Retinal pigment epithelial cell (primary cell): ENCODE results near the gene CCDC97.
"Not testable (repeated sequence)": the region's sequence is repeated elsewhere in the genome, so short reads cannot be mapped to it uniquely, and the experiment has no call there.

Experiments used
- DNase-seq: peaks from one replicate; pipeline ENCODE4 v3.0.0-alpha.2; 2010; ENCODE audit warnings: low read depth
- H3K4me3 ChIP-seq: 2 replicates; pipeline ENCODE4 v1.5.1; 2011; ENCODE audit warnings: mild to moderate bottlenecking, low read length, control low read depth, moderate library complexity
- TF ChIP-seq, protein P1 (sequence below): conservative IDR thresholded peaks from 2 replicates; pipeline ENCODE4 v1.5.1; 2011; ENCODE audit warnings: low read depth, low read length, control low read depth, inconsistent platforms

The CCDC97 gene

DNA sequence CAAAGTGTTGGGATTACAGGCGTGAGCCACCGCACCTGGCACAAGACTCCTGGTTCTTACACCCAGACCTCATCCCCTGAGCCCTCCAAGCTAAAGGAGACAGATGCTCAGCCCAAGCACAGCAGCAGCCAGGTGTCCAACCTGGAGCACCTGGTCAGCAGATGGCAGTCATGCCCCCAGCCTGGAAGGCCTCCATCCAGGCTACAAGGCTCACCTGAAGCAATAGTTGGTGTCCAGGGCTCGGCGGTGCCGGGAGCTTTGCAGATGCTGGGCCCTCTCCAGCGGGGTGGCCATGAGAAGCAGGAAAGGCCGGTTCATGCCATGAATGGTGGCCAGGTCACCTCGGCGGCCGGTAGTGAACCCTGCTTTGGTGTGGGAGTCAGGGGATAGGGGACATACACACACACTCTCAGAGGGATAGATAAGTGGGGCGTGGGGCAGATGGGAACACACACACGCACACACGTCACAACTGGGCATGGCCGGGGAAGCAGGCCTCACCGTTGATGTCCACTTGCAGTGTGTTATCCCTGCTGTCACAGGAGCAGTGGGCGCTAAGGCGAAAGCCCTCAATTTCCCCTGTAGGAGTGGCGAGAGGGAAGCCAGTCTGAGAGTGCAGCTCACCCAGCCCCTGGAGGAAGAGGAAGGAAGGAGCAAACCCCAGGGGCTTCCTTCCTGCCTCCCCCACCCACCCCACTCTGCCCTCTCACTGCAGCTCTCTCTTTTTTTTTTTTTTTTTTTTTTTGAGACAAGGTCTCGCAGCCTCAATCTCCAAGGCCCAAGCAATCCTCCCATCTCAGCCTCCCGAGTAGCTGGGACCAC lies 31.9 kb downstream of the CCDC97 start:
- TF ChIP-seq, protein P1, sequence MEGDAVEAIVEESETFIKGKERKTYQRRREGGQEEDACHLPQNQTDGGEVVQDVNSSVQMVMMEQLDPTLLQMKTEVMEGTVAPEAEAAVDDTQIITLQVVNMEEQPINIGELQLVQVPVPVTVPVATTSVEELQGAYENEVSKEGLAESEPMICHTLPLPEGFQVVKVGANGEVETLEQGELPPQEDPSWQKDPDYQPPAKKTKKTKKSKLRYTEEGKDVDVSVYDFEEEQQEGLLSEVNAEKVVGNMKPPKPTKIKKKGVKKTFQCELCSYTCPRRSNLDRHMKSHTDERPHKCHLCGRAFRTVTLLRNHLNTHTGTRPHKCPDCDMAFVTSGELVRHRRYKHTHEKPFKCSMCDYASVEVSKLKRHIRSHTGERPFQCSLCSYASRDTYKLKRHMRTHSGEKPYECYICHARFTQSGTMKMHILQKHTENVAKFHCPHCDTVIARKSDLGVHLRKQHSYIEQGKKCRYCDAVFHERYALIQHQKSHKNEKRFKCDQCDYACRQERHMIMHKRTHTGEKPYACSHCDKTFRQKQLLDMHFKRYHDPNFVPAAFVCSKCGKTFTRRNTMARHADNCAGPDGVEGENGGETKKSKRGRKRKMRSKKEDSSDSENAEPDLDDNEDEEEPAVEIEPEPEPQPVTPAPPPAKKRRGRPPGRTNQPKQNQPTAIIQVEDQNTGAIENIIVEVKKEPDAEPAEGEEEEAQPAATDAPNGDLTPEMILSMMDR, result no peak
- no peak overlapping the region for H3K4me3 ChIP-seq
- DNase-seq, result no peak

DNA sequence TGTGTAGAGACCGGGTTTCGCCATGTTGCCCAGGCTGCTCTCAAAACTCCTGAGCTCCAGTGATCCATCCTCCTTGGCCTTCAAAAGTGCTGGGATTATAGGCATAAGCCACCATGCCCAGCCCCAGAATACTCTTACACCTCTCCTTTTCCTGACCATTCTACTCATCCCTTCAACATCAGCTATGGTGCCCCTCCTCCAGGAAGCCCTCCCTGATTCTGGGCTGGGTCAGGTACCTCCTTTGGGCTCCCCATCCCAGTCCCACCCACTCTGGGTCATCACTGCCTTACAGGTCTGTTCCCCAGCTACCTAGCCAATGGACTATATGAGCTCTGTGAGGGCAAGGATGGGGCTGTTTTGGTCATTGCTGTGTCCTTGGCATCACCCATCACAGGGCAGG lies 34.2 kb downstream of the CCDC97 start:
- H3K4me3 ChIP-seq, result no peak overlapping the region
- DNase-seq, result no peak
- TF ChIP-seq, protein P1, result no peak

DNA sequence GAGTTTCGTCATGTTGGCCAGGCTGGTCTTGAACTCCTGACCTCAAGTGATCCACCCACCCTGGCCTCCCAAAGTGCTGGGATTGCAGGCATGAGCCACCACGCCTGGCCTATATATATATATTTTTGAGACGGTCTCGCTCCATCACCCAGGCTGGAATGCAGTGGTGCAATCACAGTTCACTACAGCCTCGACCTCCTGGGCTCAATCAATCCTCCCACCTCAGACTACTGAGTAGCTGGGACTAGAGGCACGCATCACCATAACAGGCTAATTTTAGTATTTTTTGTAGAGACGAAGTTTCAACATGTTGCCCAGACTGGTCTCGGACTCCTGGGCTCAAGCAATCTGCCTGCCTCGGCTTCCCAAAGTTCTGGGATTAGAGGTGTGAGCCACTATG lies 36.9 kb downstream of the CCDC97 start:
- not testable (repeated sequence) for DNase-seq

DNA sequence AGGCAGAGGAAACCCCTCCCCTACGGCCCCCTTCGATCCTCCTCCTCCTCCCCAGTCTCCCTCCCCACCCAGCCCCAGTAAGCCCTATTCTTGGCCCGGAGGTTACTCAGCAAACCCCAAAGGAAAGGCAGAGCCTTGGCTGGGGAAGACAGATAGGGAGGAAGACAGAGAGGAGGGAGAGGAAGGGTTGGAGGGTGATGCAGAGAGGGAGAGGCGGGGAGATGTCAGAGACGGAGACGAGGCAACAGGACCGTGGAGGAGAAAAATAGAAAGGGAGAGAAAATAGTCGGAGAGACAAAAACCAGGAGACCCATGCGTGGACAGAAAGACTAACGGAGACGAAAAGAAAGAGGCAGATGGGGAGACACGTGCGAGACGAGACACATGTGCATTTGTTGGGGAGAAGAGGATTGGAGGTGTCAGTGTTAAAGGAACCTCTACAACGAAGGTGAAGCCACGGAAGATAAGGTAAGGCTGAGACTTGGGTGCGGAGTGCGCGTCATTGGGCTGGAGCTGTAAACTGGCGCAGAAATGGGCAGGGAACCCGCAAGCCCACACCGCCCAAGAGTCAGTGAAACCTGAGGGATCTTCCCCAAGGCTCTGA lies 40.9 kb downstream of the CCDC97 start:
- no peak for DNase-seq
- TF ChIP-seq, protein P1, result no peak
- H3K4me3 ChIP-seq, result peak overlapping the region; percentile 73

More for the DNA sequence above, 36.9 kb downstream of the CCDC97 start:
- H3K4me3 ChIP-seq, result not testable (repeated sequence)

DNA sequence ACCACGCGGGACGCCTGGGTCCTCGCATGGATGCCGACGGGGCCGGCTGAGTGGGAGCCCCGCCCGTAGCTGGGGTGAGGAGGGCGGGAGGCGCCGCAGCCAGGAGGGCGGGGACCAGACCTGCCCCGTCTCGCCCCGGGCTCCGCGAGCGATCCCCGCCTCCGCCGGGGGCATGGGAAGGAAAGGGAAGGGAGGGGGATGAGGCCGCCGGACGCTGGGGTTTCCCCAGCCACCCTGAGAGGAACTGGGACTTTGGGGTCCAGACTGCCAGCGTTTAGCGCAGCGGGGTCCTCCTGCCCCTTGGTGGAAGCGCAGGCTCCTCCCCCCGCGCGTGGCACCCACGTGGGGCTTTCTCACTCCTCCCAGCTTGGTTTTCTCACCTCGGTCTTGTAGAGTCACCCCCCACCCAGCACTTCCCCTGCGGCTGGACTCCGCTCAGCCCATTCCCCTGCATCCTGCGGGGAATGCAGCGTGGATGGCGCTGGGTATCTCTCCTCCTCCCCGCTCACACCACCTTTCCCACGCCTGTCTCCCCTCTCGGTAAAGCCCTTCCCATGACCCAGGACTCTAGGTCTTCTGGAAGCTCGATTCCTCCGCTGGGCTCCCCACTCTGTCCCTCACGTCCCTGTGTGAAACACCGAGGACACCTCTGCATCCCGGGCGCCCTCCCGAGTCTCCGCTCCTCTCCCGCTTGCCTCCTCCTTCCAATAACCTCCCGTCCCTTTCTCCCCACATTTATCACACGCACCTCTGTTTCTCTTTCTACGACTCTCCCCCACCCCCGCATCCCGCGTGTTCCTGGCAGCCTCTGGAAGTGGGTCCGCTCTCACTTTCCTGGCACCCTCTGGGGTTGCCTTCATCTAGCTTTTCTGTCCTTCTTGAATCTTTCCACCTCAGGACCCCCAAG lies 41.6 kb downstream of the CCDC97 start:
- DNase-seq, result no peak
- H3K4me3 ChIP-seq, result peak overlapping the region; percentile 73
- TF ChIP-seq, protein P1, result no peak

DNA sequence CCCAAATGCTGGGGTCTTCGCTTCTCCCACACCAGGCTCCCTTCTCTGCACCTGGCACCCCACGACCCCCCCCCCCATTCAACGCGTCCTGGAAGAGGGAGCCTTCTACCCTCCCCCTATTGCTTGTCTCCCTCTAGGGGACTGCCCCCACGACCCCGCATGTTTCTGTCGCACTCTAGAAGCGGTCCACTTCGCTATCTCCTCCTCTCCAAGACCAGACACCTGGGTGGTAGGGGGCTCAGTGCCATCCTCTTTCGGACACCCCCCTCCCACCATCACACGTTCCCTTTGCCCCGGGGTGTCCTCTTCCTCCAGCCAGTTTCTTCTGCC lies 42.3 kb downstream of the CCDC97 start:
- DNase-seq, result no peak
- peak overlapping the region; percentile 73 for H3K4me3 ChIP-seq
- TF ChIP-seq, protein P1, result no peak
